Fibroblast of skin of right biceps (primary cell): ENCODE results near the gene TAS2R39.
"Not testable (repeated sequence)": the region's sequence is repeated elsewhere in the genome, so short reads cannot be mapped to it uniquely, and the experiment has no call there.

Experiments
- DNase-seq: peaks from one replicate; pipeline ENCODE4 v3.0.0-alpha.2; 2013

The TAS2R39 gene

DNA sequence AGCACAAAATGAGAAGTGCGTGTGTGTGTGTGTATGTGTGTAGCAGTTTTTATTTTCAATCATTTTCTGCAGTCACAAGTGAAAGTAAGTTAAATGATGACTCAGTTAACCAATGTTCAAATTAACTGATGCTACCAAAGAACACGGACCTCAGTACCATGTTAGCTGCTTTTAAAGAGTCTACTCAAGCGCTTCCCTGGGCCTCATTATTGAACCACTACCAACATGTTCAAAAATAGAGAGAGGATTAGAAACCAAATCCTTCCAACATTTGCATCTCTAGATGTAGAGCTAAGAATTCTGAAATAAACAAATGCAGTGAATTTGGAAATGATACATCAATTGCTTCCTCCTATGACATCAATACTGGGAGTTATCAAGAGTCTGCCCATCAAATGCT, at the start of gene TAS2R39:
TSS of gene TAS2R39 (plus strand) at position 396 of the 400 bp plus-strand sequence. CDS start at position 396, 0 bp downstream.
- no peak for DNase-seq

DNA sequence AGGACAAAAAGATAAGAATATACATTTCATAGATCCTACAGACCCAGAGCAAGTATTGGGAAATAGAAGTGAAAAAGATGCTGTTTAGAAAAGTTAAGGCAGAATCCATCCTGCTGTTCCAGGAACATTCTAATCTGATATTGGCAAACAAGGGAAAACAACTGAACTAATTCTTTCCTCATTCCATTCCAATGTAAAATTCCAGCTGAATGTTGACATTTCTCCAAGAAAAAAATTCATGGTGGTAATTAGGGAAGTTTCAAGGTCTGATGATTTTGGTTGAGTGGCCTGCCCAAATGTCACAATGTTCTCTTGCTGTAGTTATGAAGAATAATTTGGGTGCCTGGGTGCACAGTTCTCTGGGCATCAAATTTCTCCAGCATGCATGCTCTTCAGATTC, 36.1 kb upstream of the TAS2R39 start:
- no peak for DNase-seq

DNA sequence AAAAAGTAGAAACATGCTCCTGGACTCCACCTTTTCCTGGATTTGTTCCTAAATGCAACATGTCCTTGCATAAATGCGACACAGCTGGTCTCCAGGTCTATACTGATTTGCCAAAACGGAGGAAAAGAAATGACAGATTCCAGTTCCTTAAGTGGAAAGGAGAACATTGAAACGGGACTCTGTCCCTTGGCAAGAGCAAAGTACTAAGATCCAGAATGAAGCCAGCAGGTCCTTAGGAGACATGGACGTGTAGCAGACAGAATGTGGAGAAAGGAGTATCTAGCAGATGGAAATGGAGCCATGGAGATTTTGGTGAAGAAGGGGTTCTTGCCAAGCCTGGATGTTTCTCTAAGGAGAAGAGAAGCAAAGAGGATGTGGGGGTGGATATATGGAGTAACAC, 35.2 kb upstream of the TAS2R39 start:
- DNase-seq: no peak

DNA sequence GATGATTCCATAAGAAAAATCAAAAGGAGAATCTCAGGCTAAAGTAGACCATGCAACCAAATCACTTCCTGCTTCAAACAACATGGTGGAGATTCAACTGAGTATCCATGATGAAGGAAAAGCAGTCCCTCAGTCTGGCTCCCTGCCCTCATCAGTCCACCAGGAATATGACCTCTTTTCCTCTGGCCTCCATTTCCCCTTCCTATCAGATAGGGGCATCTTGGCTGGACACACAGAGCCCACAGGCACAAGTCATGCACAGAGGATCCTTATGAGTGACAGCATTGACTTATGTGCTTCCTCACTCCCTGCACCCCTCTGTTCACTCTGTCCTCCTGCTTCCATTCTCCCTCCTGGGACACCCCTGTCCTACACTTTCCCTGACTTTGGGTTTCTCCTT, 34.6 kb upstream of the TAS2R39 start:
- no peak for DNase-seq

- DNase-seq: not testable (repeated sequence)
These were observed 32.5 kb upstream of the TAS2R39 start for GRCh38 chr7:143150696-143151095.

DNA sequence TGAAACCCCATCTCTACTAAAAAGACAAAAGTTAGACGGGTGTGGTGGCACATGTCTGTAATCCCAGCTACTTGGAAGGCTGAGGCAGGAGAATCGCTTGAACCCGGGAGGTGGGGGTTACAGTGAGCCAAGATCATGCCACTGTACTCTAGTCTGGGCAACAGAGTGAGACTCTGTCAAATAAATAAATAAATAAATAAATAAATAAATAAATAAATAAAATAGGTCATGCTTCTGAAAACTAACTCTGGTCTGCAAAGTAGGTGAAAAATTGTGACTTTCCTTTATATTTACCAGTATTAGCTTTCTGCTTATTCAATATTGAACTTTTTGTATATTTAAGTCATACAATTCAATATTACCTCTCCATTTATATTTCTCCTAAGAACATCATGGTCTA, 24.6 kb upstream of the TAS2R39 start:
- not testable (repeated sequence) for DNase-seq

- DNase-seq: no peak
These were observed 11.5 kb upstream of the TAS2R39 start for GRCh38 chr7:143171697-143172096.

DNA sequence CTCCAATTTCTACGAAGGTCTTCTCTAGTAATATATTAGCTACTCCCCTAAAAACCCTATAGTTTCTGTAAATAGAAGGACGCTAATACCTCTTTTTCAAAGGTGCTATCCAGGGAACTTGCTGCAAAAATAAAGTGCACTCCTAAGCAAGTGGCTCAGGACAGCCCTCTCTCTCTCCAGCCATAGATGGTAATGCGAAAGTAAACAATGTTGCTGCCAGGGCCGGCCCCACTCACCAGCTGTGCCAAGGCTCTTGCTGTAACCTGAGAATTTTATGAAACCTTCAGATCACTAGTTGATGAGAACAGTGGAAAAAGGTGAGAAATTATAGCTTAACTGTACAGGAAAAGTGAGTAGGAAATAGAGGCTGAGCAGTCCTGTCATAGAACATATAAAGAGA, 10.9 kb upstream of the TAS2R39 start:
- no peak for DNase-seq

GRCh38 chr7:143176128-143176527, 7.1 kb upstream of the TAS2R39 start:
- no peak for DNase-seq

GRCh38 chr7:143177374-143178119, 5.7 kb upstream of the TAS2R39 start:
- no peak for DNase-seq

GRCh38 chr7:143180771-143181170, 2.4 kb upstream of the TAS2R39 start:
- not testable (repeated sequence) for DNase-seq

GRCh38 chr7:143181349-143181748, 1.9 kb upstream of the TAS2R39 start:
- no peak for DNase-seq

- DNase-seq: no peak
These were observed 2.3 kb downstream of the TAS2R39 start for GRCh38 chr7:143185551-143185950.

GRCh38 chr7:143188994-143189393, 5.8 kb downstream of the TAS2R39 start:
- no peak for DNase-seq

DNA sequence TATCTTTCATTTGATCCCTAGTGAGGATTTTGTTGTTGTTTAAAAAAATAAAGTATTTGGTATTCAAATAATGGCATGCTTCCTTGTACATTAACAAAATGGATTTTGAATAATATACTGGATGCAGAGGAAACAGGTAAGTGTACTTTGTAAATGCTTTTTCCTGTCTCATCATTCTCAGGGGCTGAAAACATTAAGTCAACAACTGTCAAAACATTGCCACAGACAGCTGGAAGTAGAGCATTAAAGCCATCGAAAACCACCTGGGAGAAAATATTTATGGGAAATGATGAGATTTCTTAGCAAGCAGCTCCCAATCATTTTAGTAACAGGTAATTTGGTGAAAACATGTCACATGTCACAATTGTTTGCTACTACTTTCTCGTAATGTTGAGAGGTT, 10.7 kb downstream of the TAS2R39 start:
- DNase-seq: no peak

- DNase-seq: no peak
These were observed 15.8 kb downstream of the TAS2R39 start for GRCh38 chr7:143199040-143199439.

DNA sequence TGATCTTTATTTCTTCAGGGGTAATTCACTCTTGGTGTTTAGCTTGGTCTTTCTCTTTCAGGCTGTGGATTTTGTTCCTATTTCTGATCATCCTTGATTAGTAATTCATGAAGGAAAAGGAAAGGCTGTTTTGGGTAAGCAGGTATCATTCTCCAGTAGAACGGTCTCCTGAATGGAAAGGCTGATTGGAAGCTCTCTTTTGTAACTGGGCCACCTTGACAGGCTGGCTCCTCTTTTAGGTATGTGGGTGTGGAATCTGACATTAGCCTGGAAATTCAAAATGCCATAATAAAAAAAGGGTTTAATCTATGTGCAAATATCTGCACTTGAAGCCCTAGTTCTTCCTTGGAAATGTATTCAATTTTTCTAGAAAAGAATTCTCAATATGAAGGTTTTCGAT, 18.9 kb downstream of the TAS2R39 start:
- no peak for DNase-seq

DNA sequence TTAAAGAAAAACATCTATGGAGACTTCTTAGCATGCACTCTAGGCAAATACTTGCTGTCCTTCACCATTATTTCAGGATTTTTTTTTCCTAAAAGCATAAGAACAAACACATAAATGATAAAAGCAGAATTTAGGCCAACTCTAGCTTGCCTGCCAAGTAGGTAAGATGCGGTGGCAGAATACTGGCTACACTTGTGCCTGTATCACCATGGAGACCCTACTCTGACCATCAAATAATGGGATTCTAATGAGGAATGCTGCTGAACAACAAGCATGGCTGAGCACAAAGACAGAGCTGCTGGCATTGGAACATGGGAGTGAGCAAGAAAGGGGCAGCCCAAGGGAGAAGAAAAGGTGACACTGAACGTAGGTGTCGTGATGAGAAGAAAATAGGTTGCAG, 20.2 kb downstream of the TAS2R39 start:
- no peak for DNase-seq

DNA sequence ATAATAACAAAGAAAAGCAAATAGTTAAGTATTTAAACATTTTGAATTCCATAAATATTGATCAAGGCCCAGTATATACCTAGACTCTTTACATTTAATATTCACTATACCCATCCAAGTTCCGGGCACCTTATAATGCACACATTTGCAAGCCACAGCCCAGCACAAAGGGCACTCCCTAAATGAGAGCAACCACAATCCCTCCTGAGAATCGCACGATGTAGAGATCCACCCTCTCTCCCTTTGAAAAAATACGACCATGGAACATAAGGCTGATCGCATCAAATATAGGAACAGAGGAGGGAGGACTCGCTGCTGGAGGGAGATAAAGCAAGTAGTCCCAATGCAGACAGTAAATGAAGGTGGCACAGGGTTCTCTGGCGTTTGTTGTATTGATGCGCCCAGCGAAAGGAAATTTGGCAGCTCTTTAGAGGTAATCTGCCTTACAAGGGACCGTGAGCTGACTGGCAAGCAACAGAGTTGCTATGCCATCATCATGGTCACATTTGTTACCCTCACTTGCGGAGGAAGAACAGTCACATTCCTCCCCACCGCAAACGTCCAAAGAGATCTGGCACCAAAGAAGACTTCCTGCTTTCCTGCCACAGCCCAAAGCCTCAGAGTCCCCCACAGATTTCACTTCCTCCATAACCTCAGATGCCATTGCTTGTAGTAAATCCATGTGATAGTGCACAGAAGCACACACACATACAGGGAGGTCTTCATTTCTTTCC, 22.5 kb downstream of the TAS2R39 start:
- no peak for DNase-seq

GRCh38 chr7:143210541-143210940, 27.3 kb downstream of the TAS2R39 start:
- DNase-seq: no peak

DNA sequence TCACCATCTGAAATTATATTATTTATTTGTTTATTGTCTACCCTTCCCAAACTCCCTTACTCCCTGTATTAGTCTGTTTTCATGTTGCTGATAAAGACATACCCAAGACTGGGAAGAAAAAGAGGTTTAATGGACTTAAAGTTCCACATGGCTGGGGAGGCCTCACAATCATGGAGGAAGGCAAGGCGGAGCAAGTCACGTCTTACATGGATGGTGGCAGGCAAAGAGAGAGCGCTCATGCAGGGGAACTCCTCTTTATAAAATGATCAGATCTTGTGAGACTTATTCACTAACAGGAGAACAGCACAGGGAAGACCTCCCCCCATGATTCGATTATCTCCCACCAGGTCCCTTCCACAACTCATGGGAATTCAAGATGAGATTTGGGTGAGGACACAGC, 30.3 kb downstream of the TAS2R39 start:
- DNase-seq: not testable (repeated sequence)

- peak; percentile 78 for DNase-seq
These were observed 31.8 kb downstream of the TAS2R39 start for GRCh38 chr7:143214789-143215679.

DNA sequence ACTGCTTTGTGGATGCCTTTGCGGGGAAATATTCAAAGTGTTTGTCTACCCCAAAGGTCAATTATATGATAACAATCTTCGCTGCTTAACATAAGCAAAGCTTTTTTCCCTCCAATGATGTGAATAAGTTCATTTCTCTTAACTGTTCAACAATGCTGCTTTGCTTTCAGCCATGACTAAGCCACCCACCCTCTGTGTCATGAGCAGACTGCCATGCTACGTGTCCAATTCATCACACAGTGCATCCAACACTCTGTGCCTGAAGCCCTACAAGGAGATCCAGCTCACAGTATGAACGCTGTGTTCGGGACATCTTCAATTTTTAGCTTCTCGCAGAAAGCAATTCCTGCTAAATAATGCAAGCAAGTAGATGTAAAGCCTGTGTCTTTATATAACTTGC, 32.9 kb downstream of the TAS2R39 start:
- DNase-seq: peak; percentile 19
